Liver (tissue), 3 donors: ENCODE results near the gene CCDC178.

ENCODE experiments used
- GABPA ChIP-seq, 2 donors: IDR thresholded peaks in 1 of 2; conservative IDR thresholded peaks in 1 of 2; 2 replicates each; pipeline ENCODE4 v1.6.1; 2016; ENCODE audit warnings: antibody characterized with exemption in 2 of 2, mild to moderate bottlenecking in 1 of 2, moderate library complexity in 1 of 2
- RAD21 ChIP-seq, 2 donors: IDR thresholded peaks; 2 replicates each; pipeline ENCODE4 v1.6.1; 2016; ENCODE audit warnings: antibody characterized with exemption in 2 of 2, mild to moderate bottlenecking in 2 of 2
- TAF1 ChIP-seq: conservative IDR thresholded peaks from 2 replicates; pipeline ENCODE4 v1.6.1; 2016; ENCODE audit warnings: antibody characterized with exemption, mild to moderate bottlenecking
- YY1 ChIP-seq: IDR thresholded peaks from 2 replicates; pipeline ENCODE4 v1.6.1; 2016; ENCODE audit warnings: antibody characterized with exemption, mild to moderate bottlenecking
- ZBTB33 ChIP-seq: IDR thresholded peaks from 2 replicates; pipeline ENCODE4 v1.6.1; 2016; ENCODE audit warnings: antibody characterized with exemption
- TF ChIP-seq, protein P1 (sequence below): IDR thresholded peaks from 2 replicates; pipeline ENCODE4 v1.6.1; 2016; ENCODE audit warnings: antibody characterized with exemption
- TF ChIP-seq, protein P2 (sequence below): fragments of 150-350 bp; IDR thresholded peaks from 2 replicates; pipeline ENCODE4 v1.5.1; 2017; ENCODE audit warnings: improper control_type of control experiment, low read depth, low read length; ENCODE audit not compliant: missing input control
- donor health status: healthy.
- donor health status: healthy.

DNA sequence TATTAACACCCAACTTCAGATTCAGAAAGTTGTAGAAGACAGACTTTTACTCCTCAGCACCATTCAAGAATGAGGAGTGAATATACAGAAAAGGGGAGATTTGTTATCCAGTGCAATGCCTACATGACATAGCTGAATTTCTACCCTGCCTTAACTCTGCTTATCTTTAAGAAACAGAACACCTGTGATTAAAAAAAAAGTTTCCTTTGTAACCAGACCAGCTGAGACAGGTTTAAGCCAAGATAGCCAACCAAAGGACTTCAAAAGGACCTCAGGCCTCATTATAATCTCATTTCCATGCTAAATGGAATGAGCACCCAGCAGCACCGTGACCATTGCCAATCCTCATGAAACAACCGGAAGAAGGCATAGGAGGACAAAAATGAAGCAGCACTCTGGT is 122.9 kb downstream of the CCDC178 start:
- TF ChIP-seq, protein P1, sequence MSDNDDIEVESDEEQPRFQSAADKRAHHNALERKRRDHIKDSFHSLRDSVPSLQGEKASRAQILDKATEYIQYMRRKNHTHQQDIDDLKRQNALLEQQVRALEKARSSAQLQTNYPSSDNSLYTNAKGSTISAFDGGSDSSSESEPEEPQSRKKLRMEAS = no peak
- TF ChIP-seq YY1 = no peak
- TF ChIP-seq ZBTB33 = no peak
- TF ChIP-seq TAF1 = no peak
- TF ChIP-seq, protein P2, sequence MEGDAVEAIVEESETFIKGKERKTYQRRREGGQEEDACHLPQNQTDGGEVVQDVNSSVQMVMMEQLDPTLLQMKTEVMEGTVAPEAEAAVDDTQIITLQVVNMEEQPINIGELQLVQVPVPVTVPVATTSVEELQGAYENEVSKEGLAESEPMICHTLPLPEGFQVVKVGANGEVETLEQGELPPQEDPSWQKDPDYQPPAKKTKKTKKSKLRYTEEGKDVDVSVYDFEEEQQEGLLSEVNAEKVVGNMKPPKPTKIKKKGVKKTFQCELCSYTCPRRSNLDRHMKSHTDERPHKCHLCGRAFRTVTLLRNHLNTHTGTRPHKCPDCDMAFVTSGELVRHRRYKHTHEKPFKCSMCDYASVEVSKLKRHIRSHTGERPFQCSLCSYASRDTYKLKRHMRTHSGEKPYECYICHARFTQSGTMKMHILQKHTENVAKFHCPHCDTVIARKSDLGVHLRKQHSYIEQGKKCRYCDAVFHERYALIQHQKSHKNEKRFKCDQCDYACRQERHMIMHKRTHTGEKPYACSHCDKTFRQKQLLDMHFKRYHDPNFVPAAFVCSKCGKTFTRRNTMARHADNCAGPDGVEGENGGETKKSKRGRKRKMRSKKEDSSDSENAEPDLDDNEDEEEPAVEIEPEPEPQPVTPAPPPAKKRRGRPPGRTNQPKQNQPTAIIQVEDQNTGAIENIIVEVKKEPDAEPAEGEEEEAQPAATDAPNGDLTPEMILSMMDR = no peak
- TF ChIP-seq RAD21 (IDR thresholded peaks at IDR 0.05) = no peak
- TF ChIP-seq GABPA (IDR thresholded peaks at IDR 0.05 in 1 of 2, conservative IDR thresholded peaks at IDR 0.05 in 1 of 2) = no peak
